ENCODE data around the gene SASH3.

GRCh38 chrX:129762448-129762847 is 17.3 kb upstream of the SASH3 start:
- no peak for TF ChIP-seq PKNOX1 (IDR thresholded peaks at IDR 0.05)
- no peak for TF ChIP-seq SUZ12 (IDR thresholded peaks at IDR 0.05)
- no peak for TF ChIP-seq FOXK2 (IDR thresholded peaks at IDR 0.05)
